HG03565 (cell line): ENCODE measurements around the gene ITGAX.

ENCODE experiments used
- ATAC-seq: cut with Tn5 transposase; IDR thresholded peaks from one replicate; pipeline ENCODE4 v1.9.1; 2021; ENCODE audit warnings: mild to moderate bottlenecking, moderate library complexity; ENCODE audit not compliant: unreplicated experiment

The ITGAX gene

GRCh38 chr16:31430380-31431052 is 75.5 kb downstream of the ITGAX start:
- ATAC-seq: no peak
